DMS153 treated with DMSO at 0.1 percent for 48 hours (cell line): ENCODE data around the gene MYH7B.

ENCODE experiments used
- DNase-seq: peaks from one replicate; lab custom pipeline; 2025; ENCODE audit not compliant: unreplicated experiment; lab: John Stamatoyannopoulos, UW

MYH7B gene

GRCh38 chr20:35004051-35004725 is 48.5 kb downstream of the MYH7B start:
- DNase-seq = no peak

- DNase-seq = no peak
Observed at GRCh38 chr20:35004749-35005462, 49.2 kb downstream of the MYH7B start.
